GM18873 (cell line): ENCODE results near the gene GABRG2.

Source experiments
- ATAC-seq: cut with Tn5 transposase; IDR thresholded peaks from one replicate; pipeline ENCODE4 v1.9.1; 2021; ENCODE audit warnings: mild to moderate bottlenecking, moderate library complexity, moderate number of reproducible peaks; ENCODE audit not compliant: unreplicated experiment, low FRiP score

Gene GABRG2

DNA sequence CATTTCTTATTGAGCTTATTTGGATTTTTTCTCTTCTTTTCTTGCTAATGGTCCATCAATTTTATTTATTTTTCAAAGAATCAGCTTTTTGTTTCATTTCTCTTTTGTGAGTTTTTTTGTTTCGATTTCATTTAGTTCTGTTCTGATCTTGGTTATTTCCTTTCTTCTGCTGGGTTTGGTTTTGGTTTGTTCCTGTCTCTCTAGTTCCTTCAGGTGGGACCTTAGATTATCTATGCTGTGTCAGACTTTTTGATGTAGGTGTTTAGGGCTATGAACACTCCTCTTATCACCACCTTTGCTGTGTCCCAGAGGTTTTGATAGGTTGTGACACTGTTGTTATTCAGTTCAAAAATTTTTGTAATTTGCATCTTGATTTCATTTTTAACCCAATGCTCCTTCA lies 119.8 kb downstream of the GABRG2 start:
- ATAC-seq = no peak

DNA sequence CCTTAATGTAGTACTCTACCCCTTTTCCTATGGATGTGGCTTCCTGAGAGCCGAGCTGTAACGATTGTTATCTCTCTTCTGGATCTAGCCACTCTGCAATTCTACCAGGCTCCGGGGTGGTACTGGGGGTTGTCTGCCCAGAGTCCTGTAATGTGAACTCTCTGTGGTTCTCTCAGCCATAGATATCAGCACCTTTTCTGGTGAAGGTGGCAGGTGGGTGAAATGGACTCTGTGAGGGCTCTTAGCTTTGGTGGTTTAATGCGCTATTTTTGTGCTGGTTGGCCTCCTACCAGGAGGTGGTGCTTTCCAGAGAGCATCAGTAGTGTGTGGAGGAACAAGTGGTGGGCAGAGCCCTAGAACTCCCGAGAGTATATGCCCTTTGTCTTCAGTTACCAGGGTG lies 122.1 kb downstream of the GABRG2 start:
- ATAC-seq = no peak

DNA sequence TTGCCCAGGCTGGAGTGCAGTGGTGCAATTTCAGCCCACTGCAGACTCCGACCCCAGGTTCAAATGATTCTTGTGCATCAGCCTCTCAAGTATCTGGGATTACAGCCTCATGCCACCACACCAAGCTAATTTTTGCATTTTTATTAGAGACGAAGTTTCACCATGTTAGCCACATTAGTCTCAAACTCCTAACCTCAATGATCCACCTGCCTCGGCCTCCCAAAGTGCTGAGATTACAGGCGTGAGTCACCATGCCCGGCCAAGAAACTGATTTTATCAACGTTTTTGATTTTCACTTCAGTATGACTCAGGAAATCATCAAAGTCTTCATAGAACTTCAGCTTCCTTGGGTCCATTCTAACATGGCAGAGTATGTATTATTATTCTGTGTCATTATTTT lies 125.4 kb downstream of the GABRG2 start:
- ATAC-seq = no peak

DNA sequence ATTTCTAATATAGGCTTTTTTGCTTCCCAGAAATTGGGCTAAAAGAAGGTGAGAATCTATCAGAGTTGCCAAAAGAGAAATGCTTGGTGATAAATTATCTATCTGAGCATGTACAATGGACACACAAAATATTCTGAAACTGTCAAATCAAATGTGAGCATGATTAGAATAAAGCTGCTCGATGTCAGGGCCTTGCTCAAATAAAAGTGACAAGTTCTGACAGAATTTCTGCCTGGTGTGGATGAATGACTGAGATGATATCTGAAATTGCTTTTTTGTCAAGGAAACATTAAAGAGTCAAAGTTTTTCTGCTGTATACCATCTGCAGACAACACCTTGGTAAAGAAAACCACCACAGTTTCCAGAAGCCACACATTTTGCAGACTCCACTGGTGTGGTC lies 128.8 kb downstream of the GABRG2 start:
- ATAC-seq = no peak

DNA sequence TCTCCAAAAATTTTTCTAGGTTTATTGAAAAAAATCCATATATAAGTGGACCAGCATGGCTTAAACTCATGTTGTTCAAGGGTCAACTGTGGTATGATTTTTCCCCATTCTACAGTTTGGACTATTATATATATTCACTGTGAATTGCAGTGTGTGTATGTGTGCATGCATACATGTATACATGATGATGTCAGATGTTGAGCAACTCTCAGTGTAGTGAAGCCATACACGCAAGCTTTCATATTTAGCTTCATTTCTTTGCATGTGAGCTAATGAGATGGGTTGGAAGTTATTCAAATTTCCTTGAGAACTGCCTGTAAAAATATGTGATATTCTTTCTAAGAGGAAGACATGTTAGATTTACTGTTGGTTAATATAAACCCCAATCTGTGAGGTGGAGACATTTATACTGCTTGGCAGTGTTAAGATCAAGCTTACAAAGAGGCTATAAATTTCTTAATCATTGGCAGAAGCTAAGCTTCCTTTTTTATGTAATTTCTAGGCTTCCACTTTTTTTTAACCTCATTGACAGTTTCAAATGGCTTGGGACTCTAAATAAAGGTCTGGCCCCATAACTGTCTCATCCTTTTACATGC lies 134.8 kb downstream of the GABRG2 start:
- ATAC-seq = no peak
